H1 (cell line): ENCODE measurements around the gene ASTN2. TPM values are rescaled to one million over a fixed set of nuclear protein-coding genes. Genes with fewer than 3 reads are reported as not detected.

Experiments
- BRCA1 ChIP-seq: IDR thresholded peaks from 2 replicates; pipeline ENCODE4 v1.6.1; 2012; ENCODE audit warnings: low read depth, low read length, improper control_type of control experiment
- CHD2 ChIP-seq: IDR thresholded peaks from 2 replicates; pipeline ENCODE4 v1.6.1; 2012; ENCODE audit warnings: low read length, improper control_type of control experiment
- HDAC6 ChIP-seq: IDR thresholded peaks from one replicate; pipeline ENCODE4 v1.7.1; 2012; ENCODE audit warnings: low read depth, mild to moderate bottlenecking, inconsistent platforms, low read length, moderate library complexity
- JUN ChIP-seq: IDR thresholded peaks from 2 replicates; pipeline ENCODE4 v1.6.1; 2011; ENCODE audit warnings: low read depth, mild to moderate bottlenecking, improper control_type of control experiment, low read length
- RBBP5 ChIP-seq: IDR thresholded peaks from 2 replicates; pipeline ENCODE4 v1.7.1; 2012; ENCODE audit warnings: low read depth, mild to moderate bottlenecking, inconsistent platforms, low read length, moderate library complexity, borderline replicate concordance
- RNF2 ChIP-seq: fragments of 200-900, 300-1000 bp; sonication (generic); IDR thresholded peaks from 2 replicates; pipeline ENCODE4 v1.7.1; 2016; ENCODE audit warnings: borderline replicate concordance, low read depth, mild to moderate bottlenecking, antibody characterized with exemption, low read length; ENCODE audit not compliant: poor library complexity, severe bottlenecking; ENCODE audit errors: missing control alignments
- SP2 ChIP-seq: IDR thresholded peaks from 2 replicates; pipeline ENCODE4 v1.6.1; 2012; ENCODE audit warnings: mild to moderate bottlenecking, low read length, inconsistent platforms
- polyA plus RNA-seq, 7 experiments: library from polyadenylated mRNA; depleted of rRNA in 3 of 7; stranded (reverse) in 5 of 7; unstranded in 2 of 7; fragments of >200 nt in 5 of 7; fragments of 200-250 nt in 2 of 7; gene quantifications; 1 replicate in 5 of 7; 2 replicates in 1 of 7; 4 replicates in 1 of 7; pipeline versions ENCODE4 v1.2.1 to v1.2.3, GENCODE V29; 2011 to 2013; ENCODE audit warnings: missing spikeins in 2 of 7, mixed read lengths in 2 of 7
- total RNA-seq: library from RNA; stranded (reverse); fragmentation: NEBNext Ultra II Directional; extraction: Animal tissue kit (Norgen Biotek cat#: 25700); gene quantifications from 2 replicates; pipeline ENCODE4 v1.2.1, GENCODE V29; 2021
- TF ChIP-seq, protein P1 (sequence below): IDR thresholded peaks from 2 replicates; pipeline ENCODE4 v1.6.1; 2012; ENCODE audit warnings: inconsistent platforms

ASTN2 gene
- total and polyA plus RNA-seq, 2 of the 8 experiments (the other 6 are each of a cell fraction or from before 2014, with no cell fraction given) = 8.2 to 13.7 TPM

DNA sequence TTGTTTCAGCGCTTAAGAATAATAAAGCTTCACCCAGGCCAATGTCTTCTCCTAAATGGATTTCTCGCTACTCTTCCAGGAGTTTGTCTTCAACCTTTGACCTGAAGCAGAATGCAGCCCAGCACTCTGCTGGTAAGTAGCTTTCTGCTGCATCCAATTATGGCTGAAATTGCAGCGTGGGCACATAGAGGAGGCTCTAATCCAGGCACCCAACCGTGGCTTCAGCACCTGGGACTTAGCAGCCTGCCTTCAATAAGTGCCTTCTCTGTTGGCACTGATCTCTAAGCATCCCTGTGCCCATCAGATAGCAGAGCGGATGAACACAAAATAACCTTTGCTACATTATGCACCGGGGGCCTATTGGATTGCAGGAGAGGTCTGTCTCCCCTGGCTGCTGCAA, 622.6 kb downstream of the ASTN2 start (continued):
- TF ChIP-seq, protein P1, sequence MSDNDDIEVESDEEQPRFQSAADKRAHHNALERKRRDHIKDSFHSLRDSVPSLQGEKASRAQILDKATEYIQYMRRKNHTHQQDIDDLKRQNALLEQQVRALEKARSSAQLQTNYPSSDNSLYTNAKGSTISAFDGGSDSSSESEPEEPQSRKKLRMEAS = no peak
- TF ChIP-seq BRCA1 (no peak), CHD2 (no peak), RBBP5 (no peak), RNF2 (no peak), HDAC6 (no peak), SP2 (no peak), JUN (no peak)
